Activated CD4-positive, alpha-beta memory T cell treated with anti-CD3 and anti-CD28 coated beads, Interleukin-2, amount 10 ng/mL, durations not matched to agents 7 days and 5 days (primary cell): ENCODE data around the gene GEMIN7. TPM values are rescaled to one million over a fixed set of nuclear protein-coding genes. Genes with fewer than 3 reads are reported as not detected.
"Not testable (repeated sequence)": the region's sequence is repeated elsewhere in the genome, so short reads cannot be mapped to it uniquely, and the experiment has no call there.

ENCODE experiments used
- CTCF ChIA-PET: fragments of 350-600 bp; sonication (Branson Sonifier 250); formaldehyde crosslinking; loops from one replicate; lab custom pipeline; 2021; ENCODE audit warnings: antibody characterized with exemption, inconsistent platforms; lab: Charles Lee
- POLR2A ChIA-PET: fragments of 350-600 bp; sonication (Branson Sonifier 250); formaldehyde crosslinking; loops from one replicate; lab custom pipeline; 2021; ENCODE audit warnings: antibody characterized with exemption; lab: Charles Lee
- DNase-seq: peaks from one replicate; pipeline ENCODE4 v3.0.0-alpha.2; 2020
- H3K27ac Mint-ChIP-seq: one replicate; pipeline ENCODE4 v1.8.0; 2021; ENCODE audit warnings: mild to moderate bottlenecking, mixed read lengths
- H3K27me3 Mint-ChIP-seq: one replicate; pipeline ENCODE4 v1.8.0; 2021; ENCODE audit warnings: mixed read lengths
- H3K36me3 Mint-ChIP-seq: one replicate; pipeline ENCODE4 v1.8.0; 2021; ENCODE audit warnings: low read depth, mixed read lengths
- H3K4me1 Mint-ChIP-seq: one replicate; pipeline ENCODE4 v1.8.0; 2021; ENCODE audit warnings: mixed read lengths
- H3K4me3 Mint-ChIP-seq: one replicate; pipeline ENCODE4 v1.8.0; 2021; ENCODE audit warnings: mild to moderate bottlenecking, mixed read lengths
- H3K9me3 Mint-ChIP-seq: one replicate; pipeline ENCODE4 v1.8.0; 2021; ENCODE audit warnings: mixed read lengths
- total RNA-seq, 2 experiments: library from RNA; stranded (reverse); gene quantifications; one replicate each; pipeline ENCODE4 v1.2.3, GENCODE V29; 2021

Gene GEMIN7
- total RNA-seq, 2 experiments from 2014 or later, result 31.7 to 35.5 TPM

GRCh38 chr19:45117671-45118070 lies 38.6 kb downstream of the GEMIN7 start:
- no peak overlapping the region for H3K4me3 Mint-ChIP-seq
- H3K36me3 Mint-ChIP-seq, result no peaks in the 10 kb centered on the region
- H3K27me3 Mint-ChIP-seq, result no peaks in the 10 kb centered on the region
- no peak overlapping the region for H3K27ac Mint-ChIP-seq
- no peak for DNase-seq
- CTCF ChIA-PET, result interaction anchor here (1.6 kb wide), 1 partner anchor 8 kb away, joined by 11 read pairs; no protein-coding TSS in a partner anchor
- no peaks in the 10 kb centered on the region for H3K9me3 Mint-ChIP-seq
- H3K4me1 Mint-ChIP-seq, result peaks cover 47% of the 10 kb centered on the region
- POLR2A ChIA-PET, result interaction anchor here (1.2 to 2.7 kb wide), 2 partner anchors 15 to 25 kb away, joined by 3 to 10 read pairs; partner anchors contain the start of gene PPP1R37

- ChIA-PET POLR2A (interaction anchor here (2.7 kb wide), 1 partner anchor 26 kb away, joined by 10 read pairs; the partner anchor contains the start of gene PPP1R37), CTCF (interaction anchor here (1.6 kb wide), 1 partner anchor 8 kb away, joined by 11 read pairs; no protein-coding TSS in a partner anchor)
- Mint-ChIP-seq H3K36me3 (no peaks in the 10 kb centered on the region), H3K27ac (no peak overlapping the region), H3K4me1 (peaks cover 47% of the 10 kb centered on the region), H3K27me3 (no peaks in the 10 kb centered on the region), H3K4me3 (no peak overlapping the region), H3K9me3 (no peaks in the 10 kb centered on the region)
- no peak for DNase-seq
Measured at GRCh38 chr19:45118106-45118505, 39.0 kb downstream of the GEMIN7 start.

GRCh38 chr19:45118591-45119355 lies 39.7 kb downstream of the GEMIN7 start:
- H3K27me3 Mint-ChIP-seq, DNase-seq, H3K27ac Mint-ChIP-seq, H3K4me3 Mint-ChIP-seq, H3K9me3 Mint-ChIP-seq, CTCF ChIA-PET, H3K36me3 Mint-ChIP-seq: not testable (repeated sequence)
- POLR2A ChIA-PET, result interaction anchor here (2.7 kb wide), 1 partner anchor 26 kb away, joined by 10 read pairs; the partner anchor contains the start of gene PPP1R37
- H3K4me1 Mint-ChIP-seq, result peaks cover 47% of the 10 kb centered on the region

- ChIA-PET POLR2A (no interaction called here), CTCF (interaction anchor here (0.7 kb wide), 1 partner anchor 395 kb away, joined by 3 read pairs; no protein-coding TSS in a partner anchor)
- H3K9me3 Mint-ChIP-seq, result no peaks in the 10 kb centered on the region
- no peaks in the 10 kb centered on the region for H3K36me3 Mint-ChIP-seq
- H3K27ac Mint-ChIP-seq, result no peak overlapping the region
- no peak for DNase-seq
- no peaks in the 10 kb centered on the region for H3K27me3 Mint-ChIP-seq
- no peak overlapping the region for H3K4me3 Mint-ChIP-seq
- H3K4me1 Mint-ChIP-seq, result peaks cover 47% of the 10 kb centered on the region
Measured at GRCh38 chr19:45119582-45119981, 40.5 kb downstream of the GEMIN7 start.

GRCh38 chr19:45121827-45122345 lies 42.8 kb downstream of the GEMIN7 start:
- Mint-ChIP-seq H3K27me3 (no peaks in the 10 kb centered on the region), H3K4me1 (peaks cover 33% of the 10 kb centered on the region), H3K9me3 (no peaks in the 10 kb centered on the region), H3K27ac (no peak overlapping the region), H3K4me3 (no peak overlapping the region), H3K36me3 (no peaks in the 10 kb centered on the region)
- POLR2A ChIA-PET, result no interaction called here
- DNase-seq, result no peak
- CTCF ChIA-PET, result no interaction called here

- DNase-seq, result no peak
- H3K27ac Mint-ChIP-seq, result no peak overlapping the region
- no peaks in the 10 kb centered on the region for H3K27me3 Mint-ChIP-seq
- peaks cover 27% of the 10 kb centered on the region for H3K4me1 Mint-ChIP-seq
- no peaks in the 10 kb centered on the region for H3K36me3 Mint-ChIP-seq
- ChIA-PET POLR2A (interaction anchor here (1.2 kb wide), 1 partner anchor 10 kb away, joined by 3 read pairs; no protein-coding TSS in a partner anchor), CTCF (no interaction called here)
- no peak overlapping the region for H3K4me3 Mint-ChIP-seq
- no peaks in the 10 kb centered on the region for H3K9me3 Mint-ChIP-seq
Measured at GRCh38 chr19:45122832-45123231, 43.8 kb downstream of the GEMIN7 start.

- POLR2A ChIA-PET, result interaction anchor here (1.2 to 1.3 kb wide), 2 partner anchors 11 to 20 kb away, joined by 3 read pairs; no protein-coding TSS in a partner anchor
- peaks cover 27% of the 10 kb centered on the region for H3K4me1 Mint-ChIP-seq
- CTCF ChIA-PET, result no interaction called here
Measured at GRCh38 chr19:45123440-45123850, 44.4 kb downstream of the GEMIN7 start.

GRCh38 chr19:45124021-45124420 lies 45.0 kb downstream of the GEMIN7 start:
- no peak overlapping the region for H3K4me3 Mint-ChIP-seq
- H3K27me3 Mint-ChIP-seq, result no peaks in the 10 kb centered on the region
- H3K4me1 Mint-ChIP-seq, result peaks cover 25% of the 10 kb centered on the region
- ChIA-PET POLR2A (interaction anchor here (1.2 to 1.3 kb wide), 2 partner anchors 12 to 21 kb away, joined by 3 read pairs; no protein-coding TSS in a partner anchor), CTCF (interaction anchor here (1.3 to 2.8 kb wide), 2 partner anchors 12 to 32 kb away, joined by 3 to 22 read pairs; partner anchors contain the start of gene PPP1R37)
- no peaks in the 10 kb centered on the region for H3K9me3 Mint-ChIP-seq
- DNase-seq, result no peak
- H3K27ac Mint-ChIP-seq, result no peak overlapping the region
- no peaks in the 10 kb centered on the region for H3K36me3 Mint-ChIP-seq

More at GRCh38 chr19:45123440-45123850, 44.4 kb downstream of the GEMIN7 start:
- Mint-ChIP-seq H3K4me3 (no peak overlapping the region), H3K27ac (no peak overlapping the region), H3K36me3 (no peaks in the 10 kb centered on the region), H3K9me3 (no peaks in the 10 kb centered on the region), H3K27me3 (no peaks in the 10 kb centered on the region)
- DNase-seq, result no peak

- Mint-ChIP-seq H3K4me3 (no peak overlapping the region), H3K27ac (no peak overlapping the region), H3K36me3 (no peaks in the 10 kb centered on the region), H3K9me3 (no peaks in the 10 kb centered on the region), H3K4me1 (peaks cover 23% of the 10 kb centered on the region), H3K27me3 (no peaks in the 10 kb centered on the region)
- ChIA-PET CTCF (interaction anchor here (0.5 to 2.8 kb wide), 14 partner anchors 8 to 159 kb away, joined by 3 to 22 read pairs (median 3); partner anchors contain the start of gene PPP1R37), POLR2A (interaction anchor here (1.1 kb wide), 1 partner anchor 33 kb away, joined by 3 read pairs; no protein-coding TSS in a partner anchor)
- DNase-seq, result no peak
Measured at GRCh38 chr19:45125360-45125759, 46.3 kb downstream of the GEMIN7 start.

- CTCF ChIA-PET, result interaction anchor here (0.6 to 2.8 kb wide), 15 partner anchors 9 to 159 kb away, joined by 3 to 22 read pairs (median 3); partner anchors contain the start of gene PPP1R37
- Mint-ChIP-seq H3K36me3 (no peaks in the 10 kb centered on the region), H3K27me3 (no peaks in the 10 kb centered on the region), H3K27ac (no peak overlapping the region), H3K4me1 (peaks cover 22% of the 10 kb centered on the region), H3K4me3 (no peak overlapping the region), H3K9me3 (no peaks in the 10 kb centered on the region)
- POLR2A ChIA-PET, result interaction anchor here (1.2 kb wide), 1 partner anchor 33 kb away, joined by 5 read pairs; the partner anchor contains the start of gene PPP1R37
- DNase-seq, result peak; percentile 75
Measured at GRCh38 chr19:45125975-45126493, 47.0 kb downstream of the GEMIN7 start.

- POLR2A ChIA-PET, result interaction anchor here (1.2 kb wide), 1 partner anchor 34 kb away, joined by 5 read pairs; the partner anchor contains the start of gene PPP1R37
- Mint-ChIP-seq H3K27ac (no peak overlapping the region), H3K4me1 (peaks cover 20% of the 10 kb centered on the region)
Measured at GRCh38 chr19:45126654-45127053, 47.6 kb downstream of the GEMIN7 start.

GRCh38 chr19:45128146-45128545 lies 49.1 kb downstream of the GEMIN7 start:
- H3K4me3 Mint-ChIP-seq, result no peak overlapping the region
- H3K27ac Mint-ChIP-seq, result no peak overlapping the region
- H3K4me1 Mint-ChIP-seq, result peaks cover 15% of the 10 kb centered on the region
- no peaks in the 10 kb centered on the region for H3K27me3 Mint-ChIP-seq
- no peak for DNase-seq
- POLR2A ChIA-PET, result no interaction called here
- no peaks in the 10 kb centered on the region for H3K9me3 Mint-ChIP-seq
- CTCF ChIA-PET, result no interaction called here
- H3K36me3 Mint-ChIP-seq, result no peaks in the 10 kb centered on the region

More at GRCh38 chr19:45126654-45127053, 47.6 kb downstream of the GEMIN7 start:
- CTCF ChIA-PET, result interaction anchor here (0.7 to 2.8 kb wide), 9 partner anchors 9 to 274 kb away, joined by 3 to 22 read pairs (median 5); partner anchors contain the start of gene PPP1R37
- no peak overlapping the region for H3K4me3 Mint-ChIP-seq
- no peaks in the 10 kb centered on the region for H3K36me3 Mint-ChIP-seq
- H3K9me3 Mint-ChIP-seq, result no peaks in the 10 kb centered on the region
- no peak for DNase-seq
- H3K27me3 Mint-ChIP-seq, result no peaks in the 10 kb centered on the region
